Epithelial cell of alveolus of lung (primary cell): ENCODE measurements around the gene PCSK6. TPM values are rescaled to one million over a fixed set of nuclear protein-coding genes. Genes with fewer than 3 reads are reported as not detected.

ENCODE experiments used
- total RNA-seq: library from RNA; depleted of rRNA; stranded (reverse); fragments of >200 nt; gene quantifications from 2 replicates; pipeline ENCODE4 v1.2.1, GENCODE V29; 2015

PCSK6 gene
- 0.32 and 1.9 TPM in 2 replicates for total RNA-seq

DNA sequence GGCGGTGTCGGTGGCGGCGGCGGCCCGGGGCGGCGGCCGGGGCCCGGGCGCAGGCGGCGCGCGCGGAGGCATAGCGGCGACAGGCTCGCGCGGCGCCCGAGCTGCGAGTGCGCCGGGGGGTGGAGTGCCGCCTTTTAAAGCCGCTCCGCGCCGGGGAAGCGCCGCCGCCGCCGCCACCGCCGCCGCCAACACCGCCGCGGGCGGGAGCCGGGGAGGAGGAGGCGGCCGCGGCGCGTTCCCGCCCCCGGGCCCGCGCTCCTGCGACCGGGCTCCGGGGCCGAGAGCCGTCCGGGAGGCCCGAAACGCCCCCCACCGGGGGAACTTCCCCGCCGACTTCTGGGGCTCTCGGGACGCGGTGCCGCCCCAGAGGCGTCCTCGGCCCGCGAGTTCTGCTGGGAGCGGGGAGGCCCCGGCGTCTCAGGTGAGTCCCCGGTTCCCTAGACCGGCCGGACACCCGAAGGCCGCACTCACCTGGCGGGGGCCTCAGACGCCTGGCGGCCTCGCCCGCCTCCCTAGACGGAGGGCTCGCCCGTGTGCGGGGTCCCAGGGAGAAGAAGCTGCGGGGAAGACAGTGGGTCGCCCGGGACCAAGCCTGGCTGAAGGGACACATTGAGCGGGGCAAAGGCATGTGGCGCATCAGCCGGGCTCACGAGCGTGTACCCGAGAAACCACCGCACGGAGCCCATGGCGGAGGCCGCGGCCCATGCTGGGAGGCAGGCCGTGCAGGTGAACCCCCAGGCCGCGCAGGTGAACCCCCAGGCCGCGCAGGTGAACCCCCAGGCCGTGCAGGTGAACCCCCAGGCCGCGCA lies at the start of gene PCSK6:
Gene PCSK6, minus strand, starts transcription at position 109 of the 809 bp plus-strand sequence. Its CDS starts 37 bp downstream, at position 72.

DNA sequence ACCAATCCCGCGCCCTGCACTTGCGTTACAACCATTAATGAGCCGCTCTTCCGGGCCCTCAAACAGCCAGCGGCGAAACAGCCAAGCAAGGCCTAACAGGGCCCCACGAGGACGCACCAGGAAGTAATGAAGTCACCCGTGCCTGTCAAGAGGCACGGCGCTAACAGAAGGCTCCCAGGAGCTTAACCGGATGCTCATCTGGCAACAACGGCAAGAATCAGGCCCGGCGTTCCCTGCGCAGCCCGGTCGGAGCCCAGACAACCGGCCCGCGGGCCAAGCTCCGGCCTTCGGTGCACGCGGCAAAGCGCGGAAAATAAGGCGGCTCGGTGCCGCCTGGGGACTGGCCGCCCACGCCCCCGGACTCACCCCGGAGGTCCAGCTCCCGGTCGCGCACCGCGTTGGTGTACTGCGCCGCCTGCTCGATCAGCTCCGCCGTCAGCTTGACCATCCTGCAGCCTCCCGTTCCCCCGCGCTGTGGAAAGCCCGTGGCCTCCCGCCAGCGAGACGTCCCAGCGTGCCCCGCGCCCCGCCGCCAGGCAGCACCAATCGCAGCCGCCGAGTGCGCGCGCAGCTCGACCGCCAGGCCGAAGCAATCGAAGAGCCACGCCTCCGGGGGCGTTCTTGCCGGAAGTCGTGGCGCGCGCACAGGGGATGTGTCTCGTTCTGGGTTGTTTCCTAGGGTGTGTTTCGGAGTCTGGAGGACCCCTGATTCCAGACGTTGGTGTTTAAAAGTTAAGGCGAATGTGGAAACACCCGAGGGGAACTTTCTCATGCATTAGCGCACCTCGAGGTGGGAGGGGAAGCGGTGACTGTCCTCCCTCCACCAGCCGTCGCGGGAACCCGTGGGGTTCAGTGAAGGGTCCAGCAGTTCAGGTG lies 194.5 kb downstream of the PCSK6 start, which contains the start of gene SNRPA1:
Gene SNRPA1, minus strand, starts transcription at position 518 of the 876 bp plus-strand sequence. Its CDS starts 70 bp downstream, at position 448.

GRCh38 chr15:101277038-101277822 lies 212.3 kb downstream of the PCSK6 start, which contains the start of gene SELENOS:
Gene SELENOS, minus strand, starts transcription at chr15:101277485. Its CDS starts 68 bp downstream, at chr15:101277417.

Other genes with a start within 250 kb of the PCSK6 start
- gene CHSY1, start 237.7 kb downstream of the PCSK6 start, total RNA-seq = 33.6 and 35.7 TPM in 2 replicates
- gene SELENOS, start 212.2 kb downstream of the PCSK6 start, total RNA-seq = 56.3 and 105 TPM in 2 replicates
- gene SNRPA1, start 194.5 kb downstream of the PCSK6 start, total RNA-seq = 38.3 and 43.5 TPM in 2 replicates
- 29.1 and 58.9 TPM in 2 replicates for gene TM2D3, start 162.7 kb upstream of the PCSK6 start, total RNA-seq
- gene TARS3, start 234.8 kb upstream of the PCSK6 start, total RNA-seq = 4.9 and 13.8 TPM in 2 replicates